ENCODE data around the gene ALDH1B1. TPM values are rescaled to one million over a fixed set of nuclear protein-coding genes. Genes with fewer than 3 reads are reported as not detected.

Gene ALDH1B1
- total and polyA plus RNA-seq, 5 donors from 2014 or later = 1.7 to 11.8 (median 9.0) TPM

Other genes with a start within 250 kb of the ALDH1B1 start
- gene IGFBPL1, start 31.8 kb downstream of the ALDH1B1 start, total RNA-seq = not detected
- gene IGFBPL1, start 31.8 kb downstream of the ALDH1B1 start, polyA plus RNA-seq = not detected
- 10.9 TPM for gene ANKRD18A, start 227.9 kb downstream of the ALDH1B1 start, total RNA-seq
- 1 to 10 TPM in 1 of 4 donors, under 1 TPM in 3; 0.21 to 1.8 (median 0.44) TPM for gene ANKRD18A, start 227.9 kb downstream of the ALDH1B1 start, polyA plus RNA-seq